Endometrial microvascular endothelial cells (primary cell): ENCODE measurements around the gene UHRF1. TPM values are rescaled to one million over a fixed set of nuclear protein-coding genes. Genes with fewer than 3 reads are reported as not detected.

ENCODE experiments used
- in situ Hi-C: cut with HindIII; loops from 2 replicates; pipeline ENCODE4 v1.10.0; 2017; ENCODE audit warnings: low sequenced_read_pairs, low pct_unique_long_range_greater_than_20kb; ENCODE audit errors: inconsistent ontology term
- total RNA-seq: library from RNA; depleted of rRNA; stranded (reverse); fragments of >200 nt; gene quantifications from one replicate; pipeline ENCODE4 v1.2.3, GENCODE V29; 2015; ENCODE audit errors: inconsistent ontology term

UHRF1 gene
- total RNA-seq, 1 donor from 2014 or later = 63.4 TPM

- in situ Hi-C loops = no loop called here
These were observed 96.9 kb downstream of the UHRF1 start for GRCh38 chr19:5006201-5006600.

- in situ Hi-C loops = no loop called here
These were observed 97.5 kb downstream of the UHRF1 start for GRCh38 chr19:5006821-5007220.

Other genes with a start within 250 kb of the UHRF1 start
- 130 TPM for gene MYDGF, start 239.2 kb upstream of the UHRF1 start, total RNA-seq
- gene DPP9, start 185.7 kb upstream of the UHRF1 start, total RNA-seq = 58.5 TPM
- gene FEM1A, start 117.8 kb upstream of the UHRF1 start, total RNA-seq = 11.4 TPM
- gene TICAM1, start 77.8 kb upstream of the UHRF1 start, total RNA-seq = 4.8 TPM
- 89.4 TPM for gene PLIN3, start 41.8 kb upstream of the UHRF1 start, total RNA-seq
- not detected for gene ARRDC5, start 6.6 kb upstream of the UHRF1 start, total RNA-seq
- gene KDM4B, start 59.6 kb downstream of the UHRF1 start, total RNA-seq = 12.5 TPM